ENCODE results near the gene FIBP. TPM values are rescaled to one million over a fixed set of nuclear protein-coding genes. Genes with fewer than 3 reads are reported as not detected.

The FIBP gene
- total and polyA plus RNA-seq, 7 donors: 27.7 to 73.9 (median 37.4) TPM

GRCh38 chr11:65868907-65869306, 19.4 kb downstream of the FIBP start:
- intact Hi-C loops (cut with DNase I): no loop called here
- H3K4me1 ChIP-seq: peaks cover 12% of the 10 kb centered on the region
- H3K36me3 ChIP-seq (ENCODE audit: insufficient read depth in 1 of 2, low read depth in 1 of 2): peaks cover 0 to 67% of the 10 kb centered on the region in 2 donors
- H3K27me3 ChIP-seq (ENCODE audit: insufficient read depth in 3 of 3, low read length in 2 of 3): no peaks in the 10 kb centered on the region
- no peaks in the 10 kb centered on the region for H3K9me3 ChIP-seq
- ATAC-seq (no peak), DNase-seq (no peak)
- TF ChIP-seq, protein P1, sequence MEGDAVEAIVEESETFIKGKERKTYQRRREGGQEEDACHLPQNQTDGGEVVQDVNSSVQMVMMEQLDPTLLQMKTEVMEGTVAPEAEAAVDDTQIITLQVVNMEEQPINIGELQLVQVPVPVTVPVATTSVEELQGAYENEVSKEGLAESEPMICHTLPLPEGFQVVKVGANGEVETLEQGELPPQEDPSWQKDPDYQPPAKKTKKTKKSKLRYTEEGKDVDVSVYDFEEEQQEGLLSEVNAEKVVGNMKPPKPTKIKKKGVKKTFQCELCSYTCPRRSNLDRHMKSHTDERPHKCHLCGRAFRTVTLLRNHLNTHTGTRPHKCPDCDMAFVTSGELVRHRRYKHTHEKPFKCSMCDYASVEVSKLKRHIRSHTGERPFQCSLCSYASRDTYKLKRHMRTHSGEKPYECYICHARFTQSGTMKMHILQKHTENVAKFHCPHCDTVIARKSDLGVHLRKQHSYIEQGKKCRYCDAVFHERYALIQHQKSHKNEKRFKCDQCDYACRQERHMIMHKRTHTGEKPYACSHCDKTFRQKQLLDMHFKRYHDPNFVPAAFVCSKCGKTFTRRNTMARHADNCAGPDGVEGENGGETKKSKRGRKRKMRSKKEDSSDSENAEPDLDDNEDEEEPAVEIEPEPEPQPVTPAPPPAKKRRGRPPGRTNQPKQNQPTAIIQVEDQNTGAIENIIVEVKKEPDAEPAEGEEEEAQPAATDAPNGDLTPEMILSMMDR (IDR thresholded peaks at IDR 0.05): no peak
- WGBS, 3 donors: 86 to 94% (median 87%) methylated on average over 3 of the region's 3 CpGs
- no peak overlapping the region for H3K27ac ChIP-seq
- H3K4me3 ChIP-seq: no peak overlapping the region

- intact Hi-C loops (cut with DNase I): no loop called here
- WGBS, 3 donors: 82 to 84% (median 83%) methylated on average over 19 of the region's 19 CpGs
- TF ChIP-seq, protein P1 (IDR thresholded peaks at IDR 0.05): no peak
- DNase-seq (peak in 1 of 2 donors; percentile 17), ATAC-seq (peak in 2 of 4 donors; percentile 14 to 27)
- Histone ChIP-seq H3K4me1 (peaks cover 12% of the 10 kb centered on the region), H3K36me3 (ENCODE audit: insufficient read depth in 1 of 2, low read depth in 1 of 2) (peaks cover 0 to 75% of the 10 kb centered on the region in 2 donors), H3K4me3 (no peak overlapping the region), H3K27me3 (ENCODE audit: insufficient read depth in 3 of 3, low read length in 2 of 3) (no peaks in the 10 kb centered on the region), H3K9me3 (no peaks in the 10 kb centered on the region), H3K27ac (no peak overlapping the region)
Measured at GRCh38 chr11:65868076-65868667, 20.1 kb downstream of the FIBP start.

DNA sequence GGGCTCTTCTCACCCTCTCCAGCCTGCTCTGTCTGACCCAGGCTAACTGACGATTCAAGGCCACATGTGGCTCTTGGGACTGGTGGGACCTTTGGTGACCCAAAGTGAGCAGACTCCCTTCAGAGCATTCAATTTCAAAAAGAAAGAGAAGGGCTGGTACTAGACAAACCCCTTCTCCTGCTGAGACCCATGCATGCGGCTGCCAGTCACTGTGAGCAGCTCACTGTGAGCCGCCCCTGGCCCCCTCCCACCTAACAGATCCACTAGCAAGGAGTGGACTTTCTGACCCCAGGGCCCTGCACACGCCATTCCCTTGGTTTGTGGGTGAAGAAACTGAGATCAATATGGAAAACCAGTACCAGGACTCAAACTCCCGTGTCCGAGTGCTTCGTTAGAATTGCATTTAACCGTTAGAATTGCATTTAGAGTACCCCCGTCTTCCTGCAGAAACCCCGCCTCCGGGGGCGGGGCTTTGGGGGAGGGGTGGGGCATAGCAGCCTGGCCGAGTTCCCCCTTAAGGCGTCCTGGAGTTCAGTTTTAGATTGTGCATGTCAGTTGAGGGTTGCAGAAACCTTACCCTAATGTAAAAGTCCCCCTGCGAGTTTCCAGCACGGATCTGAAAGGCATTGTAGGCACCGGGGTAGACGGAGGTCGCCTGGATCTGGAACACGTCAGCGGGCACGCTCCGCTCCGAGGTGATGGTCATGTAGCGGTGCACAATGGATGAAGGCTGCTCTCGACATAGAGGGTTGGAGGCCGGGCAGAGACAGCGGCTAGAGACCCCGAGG, 20.8 kb downstream of the FIBP start:
- H3K9me3 ChIP-seq: no peaks in the 10 kb centered on the region
- 62 to 69% (median 63%) methylated on average over 29 of the region's 29 CpGs for WGBS, 3 donors
- H3K27ac ChIP-seq: no peak overlapping the region
- TF ChIP-seq, protein P1 (IDR thresholded peaks at IDR 0.05): no peak
- intact Hi-C loops (cut with DNase I): no loop called here
- peaks cover 12% of the 10 kb centered on the region for H3K4me1 ChIP-seq
- ATAC-seq (peak in 1 of 4 donors; percentile 25), DNase-seq (peak; percentile 25 to 42)
- H3K4me3 ChIP-seq: no peak overlapping the region
- no peaks in the 10 kb centered on the region for H3K27me3 ChIP-seq (ENCODE audit: insufficient read depth in 3 of 3, low read length in 2 of 3)
- H3K36me3 ChIP-seq (ENCODE audit: insufficient read depth in 1 of 2, low read depth in 1 of 2): peaks cover 0 to 82% of the 10 kb centered on the region in 2 donors

DNA sequence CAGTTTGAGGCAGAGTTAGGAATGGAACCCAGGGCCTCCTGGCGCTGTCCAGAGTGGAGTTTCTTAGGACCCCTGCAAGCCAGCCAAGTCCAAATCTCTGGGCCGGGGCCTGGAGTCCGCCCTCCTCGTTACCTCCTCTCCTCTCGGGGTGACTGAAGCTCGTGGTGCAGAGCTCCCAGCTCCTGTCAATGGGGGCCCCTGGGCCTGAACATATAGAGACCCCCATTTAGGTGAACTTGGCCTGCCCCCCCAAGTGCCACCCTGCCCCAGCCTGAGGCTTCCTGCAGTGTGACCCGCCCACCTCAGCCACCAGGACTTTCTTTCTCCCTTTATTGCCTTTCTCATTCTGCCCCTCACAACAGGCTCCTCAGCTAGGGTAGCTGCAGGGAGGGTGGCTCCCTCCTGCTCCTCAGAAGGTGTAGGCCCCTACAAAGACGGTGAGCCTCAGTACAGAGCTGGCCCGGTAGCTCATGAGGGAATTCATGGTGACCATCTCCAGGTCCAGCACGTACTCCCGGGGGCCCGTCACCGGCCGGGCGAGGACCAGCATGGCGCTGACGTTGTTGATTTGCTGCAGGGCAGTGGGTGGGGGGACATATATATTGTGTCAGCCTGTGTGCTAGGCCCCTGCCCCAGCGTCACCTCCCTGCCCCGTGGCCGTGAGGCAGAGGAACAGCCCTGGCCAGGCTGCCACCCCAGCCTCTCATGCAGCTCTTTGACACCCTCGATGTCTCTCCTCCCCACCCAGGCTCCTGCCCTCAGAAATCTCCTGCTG, 21.6 kb downstream of the FIBP start:
- H3K36me3 ChIP-seq (ENCODE audit: insufficient read depth in 1 of 2, low read depth in 1 of 2): peaks cover 0 to 90% of the 10 kb centered on the region in 2 donors
- H3K9me3 ChIP-seq: no peaks in the 10 kb centered on the region
- intact Hi-C loops (cut with DNase I): no loop called here
- H3K27me3 ChIP-seq (ENCODE audit: insufficient read depth in 3 of 3, low read length in 2 of 3): no peaks in the 10 kb centered on the region
- WGBS, 3 donors: 80 to 83% (median 82%) methylated on average over 21 of the region's 21 CpGs
- peaks cover 15% of the 10 kb centered on the region for H3K4me1 ChIP-seq
- no peak overlapping the region for H3K27ac ChIP-seq
- TF ChIP-seq, protein P1 (IDR thresholded peaks at IDR 0.05): no peak
- DNase-seq (peak; percentile 11 to 46), ATAC-seq (no peak)
- no peak overlapping the region for H3K4me3 ChIP-seq

Measured in psoas muscle (tissue), 8 donors.